Measurements from ENCODE around the gene SYT7.
"Not testable (repeated sequence)": the region's sequence is repeated elsewhere in the genome, so short reads cannot be mapped to it uniquely, and the experiment has no call there.

SYT7 gene

GRCh38 chr11:61494381-61494961, 86.4 kb downstream of the SYT7 start:
- no peak for DNase-seq

GRCh38 chr11:61491736-61492395, 89.0 kb downstream of the SYT7 start:
- DNase-seq = no peak

GRCh38 chr11:61489833-61490721, 90.8 kb downstream of the SYT7 start:
- DNase-seq = no peak

GRCh38 chr11:61488651-61489291, 92.1 kb downstream of the SYT7 start:
- DNase-seq = no peak

- DNase-seq = no peak
Observed at GRCh38 chr11:61487342-61488025, 93.4 kb downstream of the SYT7 start.

GRCh38 chr11:61486779-61487178, 94.1 kb downstream of the SYT7 start:
- DNase-seq = no peak

GRCh38 chr11:61486011-61486620, 94.8 kb downstream of the SYT7 start:
- DNase-seq = no peak

- no peak for DNase-seq
Observed at GRCh38 chr11:61485080-61485479, 95.8 kb downstream of the SYT7 start.

- DNase-seq = no peak
Observed at GRCh38 chr11:61484541-61484940, 96.3 kb downstream of the SYT7 start.

GRCh38 chr11:61482513-61482912, 98.4 kb downstream of the SYT7 start:
- no peak for DNase-seq

- DNase-seq = no peak
Observed at GRCh38 chr11:61481806-61482205, 99.1 kb downstream of the SYT7 start.

- DNase-seq = no peak
Observed at GRCh38 chr11:61480994-61481335, 99.9 kb downstream of the SYT7 start.

- no peak for DNase-seq
Observed at GRCh38 chr11:61480261-61480993, 100.4 kb downstream of the SYT7 start.

- DNase-seq = not testable (repeated sequence)
Observed at GRCh38 chr11:61479360-61480058, 101.4 kb downstream of the SYT7 start.

GRCh38 chr11:61477727-61478148, 103.1 kb downstream of the SYT7 start:
- no peak for DNase-seq

- no peak for DNase-seq
Observed at GRCh38 chr11:61477126-61477525, 103.8 kb downstream of the SYT7 start.

GRCh38 chr11:61476371-61476770, 104.5 kb downstream of the SYT7 start:
- no peak for DNase-seq

- no peak for DNase-seq
Observed at GRCh38 chr11:61475433-61475832, 105.4 kb downstream of the SYT7 start.

- no peak for DNase-seq
Observed at GRCh38 chr11:61474013-61474643, 106.7 kb downstream of the SYT7 start.

GRCh38 chr11:61473370-61474012, 107.4 kb downstream of the SYT7 start:
- DNase-seq = no peak
